IMR-90 (cell line): ENCODE data around the gene SPATC1L. TPM values are rescaled to one million over a fixed set of nuclear protein-coding genes. Genes with fewer than 3 reads are reported as not detected.

Experiments used
- ATAC-seq: fragments of 200-7000 bp; cut with Tn5 transposase; 2 replicates; pipeline ENCODE4 v1.9.1; 2020; ENCODE audit warnings: low read depth, mild to moderate bottlenecking, moderate library complexity
- BruUV-seq: library from RNA; stranded (reverse); fragments of 400-500 nt; replicated peaks from 2 replicates; lab custom pipeline; 2021; lab: Mats Ljungman, UMichigan
- CTCF ChIA-PET: fragments of 300-600 bp; formaldehyde crosslinking; extraction: SDS; loops from one replicate; lab custom pipeline; 2021; ENCODE audit warnings: antibody characterized with exemption; lab: Yijun Ruan, JAX
- POLR2A ChIA-PET: fragments of 300-600 bp; sonication (Branson Sonifier 250); formaldehyde crosslinking; loops from one replicate; lab custom pipeline; 2022; ENCODE audit warnings: antibody characterized with exemption; ENCODE audit not compliant: unreplicated experiment; lab: Charles Lee
- DNase-seq: peaks from one replicate; pipeline ENCODE4 v3.0.0; 2013
- H2AFZ ChIP-seq: replicated peaks from 2 replicates; pipeline ENCODE3; 2013; ENCODE audit warnings: low read length, mild to moderate bottlenecking; ENCODE audit not compliant: poor library complexity
- H2AK5ac ChIP-seq: 2 replicates; pipeline ENCODE4 v1.6.1; 2013; ENCODE audit warnings: low read depth, low read length, inconsistent platforms
- H2AK9ac ChIP-seq: replicated peaks from 2 replicates; pipeline ENCODE3; 2013; ENCODE audit warnings: mild to moderate bottlenecking, low read depth, low read length, moderate library complexity; ENCODE audit not compliant: poor library complexity
- H2BK120ac ChIP-seq: 2 replicates; pipeline ENCODE4 v1.6.1; 2013; ENCODE audit warnings: low read depth, low read length, inconsistent platforms
- H2BK15ac ChIP-seq: 3 replicates; pipeline ENCODE4 v1.6.1; 2013; ENCODE audit warnings: low read depth, low read length, inconsistent platforms
- H2BK20ac ChIP-seq: 2 replicates; pipeline ENCODE4 v1.6.1; 2013; ENCODE audit warnings: low read depth, mild to moderate bottlenecking, inconsistent platforms, low read length, moderate library complexity
- H2BK5ac ChIP-seq: 2 replicates; pipeline ENCODE4 v1.6.1; 2013; ENCODE audit warnings: mild to moderate bottlenecking, low read depth, low read length, inconsistent platforms; ENCODE audit not compliant: poor library complexity, severe bottlenecking
- H3K14ac ChIP-seq: replicated peaks from 2 replicates; pipeline ENCODE4 v1.6.1; 2013; ENCODE audit warnings: low read depth, low read length, inconsistent platforms
- H3K18ac ChIP-seq: 2 replicates; pipeline ENCODE4 v1.6.1; 2013; ENCODE audit warnings: low read depth, low read length, control low read depth
- H3K23ac ChIP-seq: 2 replicates; pipeline ENCODE4 v1.6.1; 2013; ENCODE audit warnings: low read depth, low read length, inconsistent platforms
- H3K27ac ChIP-seq: 2 replicates; pipeline ENCODE4 v1.5.1; 2013; ENCODE audit warnings: mild to moderate bottlenecking, control low read depth, low read length; ENCODE audit not compliant: insufficient read depth
- H3K27me3 ChIP-seq: 2 replicates; pipeline ENCODE4 v1.6.1; 2013; ENCODE audit warnings: low read length; ENCODE audit not compliant: control insufficient read depth, insufficient read depth
- H3K36me3 ChIP-seq: 2 replicates; pipeline ENCODE4 v1.6.1; 2013; ENCODE audit warnings: low read length, mixed read lengths; ENCODE audit not compliant: control insufficient read depth, insufficient read depth
- H3K4ac ChIP-seq: 2 replicates; pipeline ENCODE4 v1.6.1; 2013; ENCODE audit warnings: low read depth, low read length, inconsistent platforms
- H3K4me1 ChIP-seq: 2 replicates; pipeline ENCODE4 v1.6.1; 2013; ENCODE audit warnings: low read length, mixed read lengths; ENCODE audit not compliant: control insufficient read depth, insufficient read depth
- H3K4me2 ChIP-seq: 2 replicates; pipeline ENCODE4 v1.6.1; 2013; ENCODE audit warnings: low read depth, mild to moderate bottlenecking, control low read depth, low read length, moderate library complexity
- H3K4me3 ChIP-seq: 2 replicates; pipeline ENCODE4 v1.5.1; 2013; ENCODE audit warnings: low read depth, mild to moderate bottlenecking, control low read depth, low read length, moderate library complexity; ENCODE audit not compliant: insufficient read depth
- H3K56ac ChIP-seq: 2 replicates; pipeline ENCODE4 v1.6.1; 2013; ENCODE audit warnings: low read length, inconsistent platforms; ENCODE audit not compliant: insufficient read depth; ENCODE audit errors: extremely low read depth
- H3K79me1 ChIP-seq, 2 experiments: 2 replicates each; pipeline ENCODE4 v1.6.1; 2013; ENCODE audit warnings: low read length in 2 of 2, inconsistent platforms in 1 of 2, low read depth in 1 of 2
- H3K9ac ChIP-seq: 2 replicates; pipeline ENCODE4 v1.6.1; 2013; ENCODE audit warnings: low read depth, low read length, control low read depth
- H3K9me1 ChIP-seq: 2 replicates; pipeline ENCODE4 v1.6.1; 2013; ENCODE audit warnings: low read length, inconsistent platforms; ENCODE audit not compliant: insufficient read depth
- H3K9me3 ChIP-seq: 2 replicates; pipeline ENCODE4 v1.6.1; 2013; ENCODE audit warnings: low read length; ENCODE audit not compliant: control insufficient read depth, insufficient read depth
- H4K20me1 ChIP-seq: 2 replicates; pipeline ENCODE4 v1.6.1; 2013; ENCODE audit warnings: low read length, inconsistent platforms; ENCODE audit not compliant: insufficient read depth
- H4K5ac ChIP-seq: 2 replicates; pipeline ENCODE4 v1.6.1; 2013; ENCODE audit warnings: mild to moderate bottlenecking, low read depth, low read length, control low read depth
- H4K8ac ChIP-seq, 2 experiments: 2 replicates each; pipeline ENCODE4 v1.6.1; 2013; ENCODE audit warnings: low read depth in 2 of 2, low read length in 2 of 2, control low read depth in 1 of 2, inconsistent platforms in 1 of 2
- H4K91ac ChIP-seq: 2 replicates; pipeline ENCODE4 v1.6.1; 2013; ENCODE audit warnings: low read depth, low read length, inconsistent platforms; ENCODE audit not compliant: insufficient read depth
- BHLHE40 ChIP-seq: fragments of 150-350 bp; IDR thresholded peaks from 2 replicates; pipeline ENCODE4 v1.6.1; 2016; ENCODE audit warnings: mild to moderate bottlenecking, low read depth, low read length
- CHD1 ChIP-seq: IDR thresholded peaks from 2 replicates; pipeline ENCODE4 v1.6.1; 2012; ENCODE audit warnings: low read depth, low read length, improper control_type of control experiment
- FOS ChIP-seq: fragments of 150-350 bp; IDR thresholded peaks from 2 replicates; pipeline ENCODE4 v1.6.1; 2016; ENCODE audit warnings: low read depth, low read length
- MAZ ChIP-seq: IDR thresholded peaks from 2 replicates; pipeline ENCODE4 v1.6.1; 2012; ENCODE audit warnings: low read depth, mild to moderate bottlenecking, low read length, improper control_type of control experiment, moderate library complexity, borderline replicate concordance
- MXI1 ChIP-seq: IDR thresholded peaks from 2 replicates; pipeline ENCODE4 v1.6.1; 2012; ENCODE audit warnings: low read depth, mild to moderate bottlenecking, low read length, moderate library complexity, borderline replicate concordance
- POLR2A ChIP-seq: IDR thresholded peaks from 2 replicates; pipeline ENCODE4 v1.6.1; 2012; ENCODE audit warnings: mild to moderate bottlenecking, low read depth, low read length
- RAD21 ChIP-seq: IDR thresholded peaks from 2 replicates; pipeline ENCODE4 v1.6.1; 2012; ENCODE audit warnings: low read length, improper control_type of control experiment
- SMC3 ChIP-seq: fragments of 150-350 bp; IDR thresholded peaks from 2 replicates; pipeline ENCODE4 v1.6.1; 2016; ENCODE audit warnings: low read depth, mild to moderate bottlenecking, antibody characterized with exemption, low read length, moderate library complexity
- WGBS, 2 experiments: methylation state at CpG; one replicate each; pipeline versions ENCODE4 v1.1.5 to v1.1.7; 2013; ENCODE audit warnings: missing lambda C conversion rate in 2 of 2; ENCODE audit not compliant: insufficient read length in 1 of 2; ENCODE audit errors: extremely low coverage in 2 of 2; 5-methylcytosine and 5-hydroxymethylcytosine counted together
- dilution Hi-C: fragments of 300-500 bp; cut with HindIII; formaldehyde crosslinking; loops from one replicate; pipeline ENCODE4 v1.14.3; 2018; ENCODE audit warnings: low sequenced_read_pairs; ENCODE audit not compliant: unreplicated experiment
- in situ Hi-C: fragments of 300-500 bp; cut with MboI; formaldehyde crosslinking; loops from 3 replicates; pipeline ENCODE4 v1.14.3; 2019; ENCODE audit warnings: low sequenced_read_pairs, inconsistent platforms, mixed read lengths
- intact Hi-C: fragments of 100-400 bp; cut with micrococcal nuclease; formaldehyde crosslinking; loops from 2 replicates; pipeline ENCODE4 v1.10.0; 2022
- polyA plus RNA-seq, 3 experiments: library from polyadenylated mRNA; depleted of rRNA; stranded (reverse); fragments of >200 nt; gene quantifications; 2 replicates each; pipeline ENCODE4 v1.2.3, GENCODE V29; 2012; ENCODE audit warnings: low replicate concordance in 1 of 3
- total RNA-seq: library from RNA; depleted of rRNA; stranded (reverse); fragments of >200 nt; gene quantifications from 2 replicates; pipeline ENCODE4 v1.2.3, GENCODE V29; 2012
- TF ChIP-seq, protein P1 (sequence below): fragments of 150-350 bp; IDR thresholded peaks from 2 replicates; pipeline ENCODE4 v1.6.1; 2016; ENCODE audit warnings: low read depth, mild to moderate bottlenecking, low read length, moderate library complexity, borderline replicate concordance
- TF ChIP-seq, protein P2 (sequence below): conservative IDR thresholded peaks from 2 replicates; pipeline ENCODE4 v1.5.1; 2012; ENCODE audit warnings: mild to moderate bottlenecking, low read depth, low read length, improper control_type of control experiment

The SPATC1L gene
- total and polyA plus RNA-seq, 2 of the 4 experiments (the other 2 are of a cell fraction), result 3.8 to 17.2 TPM

- Histone ChIP-seq H3K9ac (no peak overlapping the region), H3K4me1 (peaks cover 7% of the 10 kb centered on the region; the same call in 1 of the 2 replicates), H3K4me2 (no peak overlapping the region), H3K4ac (no peak overlapping the region), H2AK9ac (no peak overlapping the region), H3K36me3 (no peaks in the 10 kb centered on the region), H3K9me1 (peaks cover 4% of the 10 kb centered on the region), H3K56ac (no peak overlapping the region), H3K9me3 (peaks cover 2% of the 10 kb centered on the region; the same call in 1 of the 2 replicates), H2BK5ac (no peak overlapping the region), H4K91ac (no peak overlapping the region), H3K27me3 (no peaks in the 10 kb centered on the region), H3K79me1 (peaks cover 4 to 8% of the 10 kb centered on the region in 2 experiments; a peak in 3 of 4 replicates), H4K5ac (no peak overlapping the region), H4K8ac (no peak overlapping the region), H3K27ac (no peak overlapping the region), H3K23ac (no peak overlapping the region), H2BK20ac (no peak overlapping the region), H2BK120ac (no peak overlapping the region), H3K18ac (no peak overlapping the region), H2AK5ac (no peak overlapping the region), H2BK15ac (no peak overlapping the region), H4K20me1 (no peaks in the 10 kb centered on the region), H3K4me3 (no peak overlapping the region), H3K14ac (no peak overlapping the region), H2AFZ (no peak overlapping the region)
- 100% methylated on average over 5 of the region's 26 CpGs; no CpG with 5 or more reads in 1 of the 2 experiments for WGBS, 2 experiments
- no peak for DNase-seq
- ATAC-seq, result no peak
- in situ Hi-C loops, result no loop called here
- BruUV-seq, result no TSS peak
- CTCF ChIA-PET, result no interaction called here
- dilution Hi-C loops, result no loop called here
- intact Hi-C loops, result no loop called here
- POLR2A ChIA-PET, result no interaction called here
- TF ChIP-seq BHLHE40 (no peak), MAZ (no peak), SMC3 (no peak), RAD21 (no peak), MXI1 (no peak), FOS (no peak), CHD1 (no peak), POLR2A (no peak)
- TF ChIP-seq, protein P1, sequence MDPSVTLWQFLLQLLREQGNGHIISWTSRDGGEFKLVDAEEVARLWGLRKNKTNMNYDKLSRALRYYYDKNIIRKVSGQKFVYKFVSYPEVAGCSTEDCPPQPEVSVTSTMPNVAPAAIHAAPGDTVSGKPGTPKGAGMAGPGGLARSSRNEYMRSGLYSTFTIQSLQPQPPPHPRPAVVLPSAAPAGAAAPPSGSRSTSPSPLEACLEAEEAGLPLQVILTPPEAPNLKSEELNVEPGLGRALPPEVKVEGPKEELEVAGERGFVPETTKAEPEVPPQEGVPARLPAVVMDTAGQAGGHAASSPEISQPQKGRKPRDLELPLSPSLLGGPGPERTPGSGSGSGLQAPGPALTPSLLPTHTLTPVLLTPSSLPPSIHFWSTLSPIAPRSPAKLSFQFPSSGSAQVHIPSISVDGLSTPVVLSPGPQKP, result no peak
- TF ChIP-seq, protein P2, sequence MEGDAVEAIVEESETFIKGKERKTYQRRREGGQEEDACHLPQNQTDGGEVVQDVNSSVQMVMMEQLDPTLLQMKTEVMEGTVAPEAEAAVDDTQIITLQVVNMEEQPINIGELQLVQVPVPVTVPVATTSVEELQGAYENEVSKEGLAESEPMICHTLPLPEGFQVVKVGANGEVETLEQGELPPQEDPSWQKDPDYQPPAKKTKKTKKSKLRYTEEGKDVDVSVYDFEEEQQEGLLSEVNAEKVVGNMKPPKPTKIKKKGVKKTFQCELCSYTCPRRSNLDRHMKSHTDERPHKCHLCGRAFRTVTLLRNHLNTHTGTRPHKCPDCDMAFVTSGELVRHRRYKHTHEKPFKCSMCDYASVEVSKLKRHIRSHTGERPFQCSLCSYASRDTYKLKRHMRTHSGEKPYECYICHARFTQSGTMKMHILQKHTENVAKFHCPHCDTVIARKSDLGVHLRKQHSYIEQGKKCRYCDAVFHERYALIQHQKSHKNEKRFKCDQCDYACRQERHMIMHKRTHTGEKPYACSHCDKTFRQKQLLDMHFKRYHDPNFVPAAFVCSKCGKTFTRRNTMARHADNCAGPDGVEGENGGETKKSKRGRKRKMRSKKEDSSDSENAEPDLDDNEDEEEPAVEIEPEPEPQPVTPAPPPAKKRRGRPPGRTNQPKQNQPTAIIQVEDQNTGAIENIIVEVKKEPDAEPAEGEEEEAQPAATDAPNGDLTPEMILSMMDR, result no peak
Measured at GRCh38 chr21:46180778-46181391, 3.4 kb downstream of the SPATC1L start.
